WTC11 (cell line): Measurements from ENCODE around the gene GALNT3. TPM values are rescaled to one million over a fixed set of nuclear protein-coding genes. Genes with fewer than 3 reads are reported as not detected.

Experiments
- ATAC-seq: fragments of 200-7000 bp; cut with Tn5 transposase; 2 replicates; pipeline ENCODE4 v1.10.0; 2021; ENCODE audit warnings: mild to moderate bottlenecking, moderate library complexity
- CTCF ChIA-PET: fragments of 300-600 bp; sonication (Branson Sonifier 250); formaldehyde crosslinking; loops from one replicate; lab custom pipeline; 2021; ENCODE audit warnings: antibody characterized with exemption; lab: Charles Lee
- POLR2A ChIA-PET: fragments of 350-600 bp; sonication (Branson Sonifier 250); formaldehyde crosslinking; loops from one replicate; lab custom pipeline; 2021; ENCODE audit warnings: antibody characterized with exemption; lab: Charles Lee
- DNase-seq: peaks from one replicate; pipeline ENCODE4 v3.0.0; 2021; ENCODE audit warnings: low spot score
- H3K27ac Mint-ChIP-seq: 2 replicates; pipeline ENCODE4 v1.8.0; 2021; ENCODE audit warnings: mixed read lengths
- H3K27me3 Mint-ChIP-seq: 2 replicates; pipeline ENCODE4 v1.8.0; 2021; ENCODE audit warnings: low read depth, mild to moderate bottlenecking, moderate library complexity, mixed read lengths
- H3K36me3 Mint-ChIP-seq: 2 replicates; pipeline ENCODE4 v1.8.0; 2021; ENCODE audit warnings: mixed read lengths
- H3K4me1 Mint-ChIP-seq: 2 replicates; pipeline ENCODE4 v1.8.0; 2022; ENCODE audit warnings: mixed read lengths
- H3K4me3 Mint-ChIP-seq: 2 replicates; pipeline ENCODE4 v1.8.0; 2021; ENCODE audit warnings: mild to moderate bottlenecking, moderate library complexity, mixed read lengths
- H3K9me3 Mint-ChIP-seq: 2 replicates; pipeline ENCODE4 v1.8.0; 2021; ENCODE audit warnings: mixed read lengths
- ATF1 ChIP-seq: sonication (generic); formaldehyde crosslinking; IDR thresholded peaks from 2 replicates; pipeline ENCODE4 v1.8.1; 2023; ENCODE audit warnings: mild to moderate bottlenecking, moderate library complexity, missing genetic modification reagents
- E2F5 ChIP-seq: sonication (generic); formaldehyde crosslinking; IDR thresholded peaks from 2 replicates; pipeline ENCODE4 v1.8.1; 2022; ENCODE audit warnings: mild to moderate bottlenecking, moderate library complexity, missing genetic modification reagents
- EMX1 ChIP-seq: fragments of 250-450 bp; sonication (Bioruptor Pico); IDR thresholded peaks from 2 replicates; pipeline ENCODE4 v1.8.0; 2021; ENCODE audit warnings: mild to moderate bottlenecking
- FOXK1 ChIP-seq: sonication (generic); formaldehyde crosslinking; IDR thresholded peaks from 2 replicates; pipeline ENCODE4 v1.8.0; 2022; ENCODE audit warnings: mild to moderate bottlenecking, moderate library complexity, missing genetic modification reagents
- GABPB1 ChIP-seq: sonication (generic); formaldehyde crosslinking; IDR thresholded peaks from 2 replicates; pipeline ENCODE4 v1.8.1; 2023; ENCODE audit warnings: mild to moderate bottlenecking, missing genetic modification reagents
- KAT7 ChIP-seq: sonication (generic); formaldehyde crosslinking; IDR thresholded peaks from 2 replicates; pipeline ENCODE4 v1.8.1; 2023; ENCODE audit warnings: missing genetic modification reagents, mild to moderate bottlenecking, borderline replicate concordance
- NFATC4 ChIP-seq: fragments of 250-450 bp; sonication (Bioruptor Pico); IDR thresholded peaks from 2 replicates; pipeline ENCODE4 v1.9.0; 2021; ENCODE audit warnings: mild to moderate bottlenecking
- NR1H2 ChIP-seq: sonication (generic); formaldehyde crosslinking; IDR thresholded peaks from 2 replicates; pipeline ENCODE4 v1.9.0; 2021; ENCODE audit warnings: mild to moderate bottlenecking, moderate library complexity, missing genetic modification reagents
- PRRX2 ChIP-seq: fragments of 250-450 bp; sonication (Bioruptor Pico); IDR thresholded peaks from 2 replicates; pipeline ENCODE4 v1.8.0; 2021; ENCODE audit warnings: mild to moderate bottlenecking
- SMAD4 ChIP-seq: sonication (generic); formaldehyde crosslinking; IDR thresholded peaks from 2 replicates; pipeline ENCODE4 v1.8.0; 2022; ENCODE audit warnings: mild to moderate bottlenecking, missing genetic modification reagents
- ZNF423 ChIP-seq: fragments of 250-450 bp; sonication (Bioruptor Pico); IDR thresholded peaks from 2 replicates; pipeline ENCODE4 v2.1.2; 2022; ENCODE audit warnings: mild to moderate bottlenecking, moderate library complexity
- ZNF512 ChIP-seq: sonication (generic); formaldehyde crosslinking; IDR thresholded peaks from 2 replicates; pipeline ENCODE4 v1.8.1; 2022; ENCODE audit warnings: missing genetic modification reagents, borderline replicate concordance
- total RNA-seq: library from RNA; stranded (reverse); gene quantifications from 3 replicates; pipeline ENCODE4 v1.2.3, GENCODE V29; 2021
- TF ChIP-seq, protein P1 (sequence below): sonication (generic); formaldehyde crosslinking; IDR thresholded peaks from 2 replicates; pipeline ENCODE4 v1.8.0; 2022; ENCODE audit warnings: mild to moderate bottlenecking, missing genetic modification reagents
- TF ChIP-seq, protein P2 (sequence below): fragments of 200-600 bp; IDR thresholded peaks from 2 replicates; pipeline ENCODE4 v1.8.0; 2022; ENCODE audit warnings: antibody characterized with exemption
- TF ChIP-seq, protein P3 (sequence below): sonication (generic); formaldehyde crosslinking; IDR thresholded peaks from 2 replicates; pipeline ENCODE4 v1.8.0; 2023; ENCODE audit warnings: mild to moderate bottlenecking, missing genetic modification reagents
- TF ChIP-seq, protein P4 (sequence below): fragments of 250-450 bp; sonication (Bioruptor Pico); IDR thresholded peaks from 2 replicates; pipeline ENCODE4 v1.9.0; 2021; ENCODE audit warnings: mild to moderate bottlenecking, borderline replicate concordance

The GALNT3 gene
- total RNA-seq, 1 experiment from 2014 or later = 19.4 TPM

- Mint-ChIP-seq H3K4me3 (peak overlapping the region; percentile 99), H3K9me3 (no peaks in the 10 kb centered on the region)
- 0 out of 2 replicates have a peak, but pooled peaks have one; percentile 21 for TF ChIP-seq KAT7 (CRISPR knock-in tag)
- no peak for TF ChIP-seq PRRX2 (CRISPR knock-in tag)
- TF ChIP-seq, protein P1, sequence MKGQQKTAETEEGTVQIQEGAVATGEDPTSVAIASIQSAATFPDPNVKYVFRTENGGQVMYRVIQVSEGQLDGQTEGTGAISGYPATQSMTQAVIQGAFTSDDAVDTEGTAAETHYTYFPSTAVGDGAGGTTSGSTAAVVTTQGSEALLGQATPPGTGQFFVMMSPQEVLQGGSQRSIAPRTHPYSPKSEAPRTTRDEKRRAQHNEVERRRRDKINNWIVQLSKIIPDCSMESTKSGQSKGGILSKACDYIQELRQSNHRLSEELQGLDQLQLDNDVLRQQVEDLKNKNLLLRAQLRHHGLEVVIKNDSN (CRISPR knock-in tag) = no peak
- no peak for TF ChIP-seq ZNF512
- TF ChIP-seq, all 79 proteins: peak for 1
- CTCF ChIA-PET = interaction anchor here (0.6 to 3.9 kb wide), 9 partner anchors 9 to 800 kb away, joined by 3 to 19 read pairs (median 3); no protein-coding TSS in a partner anchor
- H3K4me1 Mint-ChIP-seq = peaks cover 75% of the 10 kb centered on the region
- H3K36me3 Mint-ChIP-seq = peaks cover 13% of the 10 kb centered on the region; the same call in 1 of the 2 replicates
- peak; percentile 6 for ATAC-seq
- peak overlapping the region; percentile 98 for H3K27ac Mint-ChIP-seq
- H3K27me3 Mint-ChIP-seq = peaks cover 2% of the 10 kb centered on the region
- POLR2A ChIA-PET = interaction anchor here (0.6 to 1.5 kb wide), 6 partner anchors 14 to 324 kb away, joined by 3 read pairs; partner anchors contain the start of gene CSRNP3
- DNase-seq = peak; percentile 26
These were observed 777 bp downstream of the GALNT3 start for GRCh38 chr2:165793161-165793778.

DNA sequence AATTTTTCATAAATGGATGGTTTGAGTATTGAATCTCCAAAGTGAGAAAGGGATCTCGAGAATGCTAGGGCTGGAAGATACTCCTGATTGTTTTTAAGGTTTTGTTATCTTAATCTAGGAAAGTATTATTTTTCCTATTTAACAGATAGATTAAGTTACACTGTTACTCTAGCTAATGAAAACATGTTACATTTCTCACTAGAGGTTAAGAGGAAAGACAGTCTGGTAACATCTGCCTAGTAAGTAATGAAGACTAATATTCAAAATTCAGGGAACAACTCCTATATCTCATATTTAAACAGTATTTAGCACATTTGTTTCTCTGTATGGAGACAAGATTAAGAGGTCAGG is 2.0 kb downstream of the GALNT3 start:
- peaks cover 74% of the 10 kb centered on the region for H3K4me1 Mint-ChIP-seq
- H3K9me3 Mint-ChIP-seq = no peaks in the 10 kb centered on the region
- no peak for ATAC-seq
- peak overlapping the region; percentile 99 for H3K4me3 Mint-ChIP-seq
- H3K27me3 Mint-ChIP-seq = peaks cover 2% of the 10 kb centered on the region
- CTCF ChIA-PET = no interaction called here
- POLR2A ChIA-PET = no interaction called here
- TF ChIP-seq NFATC4 (CRISPR knock-in tag) (no peak), NR1H2 (no peak), ATF1 (no peak), FOXK1 (CRISPR knock-in tag) (no peak), E2F5 (no peak), ZNF423 (CRISPR knock-in tag) (no peak), GABPB1 (CRISPR knock-in tag) (no peak), EMX1 (CRISPR knock-in tag) (no peak), SMAD4 (CRISPR knock-in tag) (no peak)
- TF ChIP-seq, protein P2, sequence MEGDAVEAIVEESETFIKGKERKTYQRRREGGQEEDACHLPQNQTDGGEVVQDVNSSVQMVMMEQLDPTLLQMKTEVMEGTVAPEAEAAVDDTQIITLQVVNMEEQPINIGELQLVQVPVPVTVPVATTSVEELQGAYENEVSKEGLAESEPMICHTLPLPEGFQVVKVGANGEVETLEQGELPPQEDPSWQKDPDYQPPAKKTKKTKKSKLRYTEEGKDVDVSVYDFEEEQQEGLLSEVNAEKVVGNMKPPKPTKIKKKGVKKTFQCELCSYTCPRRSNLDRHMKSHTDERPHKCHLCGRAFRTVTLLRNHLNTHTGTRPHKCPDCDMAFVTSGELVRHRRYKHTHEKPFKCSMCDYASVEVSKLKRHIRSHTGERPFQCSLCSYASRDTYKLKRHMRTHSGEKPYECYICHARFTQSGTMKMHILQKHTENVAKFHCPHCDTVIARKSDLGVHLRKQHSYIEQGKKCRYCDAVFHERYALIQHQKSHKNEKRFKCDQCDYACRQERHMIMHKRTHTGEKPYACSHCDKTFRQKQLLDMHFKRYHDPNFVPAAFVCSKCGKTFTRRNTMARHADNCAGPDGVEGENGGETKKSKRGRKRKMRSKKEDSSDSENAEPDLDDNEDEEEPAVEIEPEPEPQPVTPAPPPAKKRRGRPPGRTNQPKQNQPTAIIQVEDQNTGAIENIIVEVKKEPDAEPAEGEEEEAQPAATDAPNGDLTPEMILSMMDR = no peak
- TF ChIP-seq, protein P3, sequence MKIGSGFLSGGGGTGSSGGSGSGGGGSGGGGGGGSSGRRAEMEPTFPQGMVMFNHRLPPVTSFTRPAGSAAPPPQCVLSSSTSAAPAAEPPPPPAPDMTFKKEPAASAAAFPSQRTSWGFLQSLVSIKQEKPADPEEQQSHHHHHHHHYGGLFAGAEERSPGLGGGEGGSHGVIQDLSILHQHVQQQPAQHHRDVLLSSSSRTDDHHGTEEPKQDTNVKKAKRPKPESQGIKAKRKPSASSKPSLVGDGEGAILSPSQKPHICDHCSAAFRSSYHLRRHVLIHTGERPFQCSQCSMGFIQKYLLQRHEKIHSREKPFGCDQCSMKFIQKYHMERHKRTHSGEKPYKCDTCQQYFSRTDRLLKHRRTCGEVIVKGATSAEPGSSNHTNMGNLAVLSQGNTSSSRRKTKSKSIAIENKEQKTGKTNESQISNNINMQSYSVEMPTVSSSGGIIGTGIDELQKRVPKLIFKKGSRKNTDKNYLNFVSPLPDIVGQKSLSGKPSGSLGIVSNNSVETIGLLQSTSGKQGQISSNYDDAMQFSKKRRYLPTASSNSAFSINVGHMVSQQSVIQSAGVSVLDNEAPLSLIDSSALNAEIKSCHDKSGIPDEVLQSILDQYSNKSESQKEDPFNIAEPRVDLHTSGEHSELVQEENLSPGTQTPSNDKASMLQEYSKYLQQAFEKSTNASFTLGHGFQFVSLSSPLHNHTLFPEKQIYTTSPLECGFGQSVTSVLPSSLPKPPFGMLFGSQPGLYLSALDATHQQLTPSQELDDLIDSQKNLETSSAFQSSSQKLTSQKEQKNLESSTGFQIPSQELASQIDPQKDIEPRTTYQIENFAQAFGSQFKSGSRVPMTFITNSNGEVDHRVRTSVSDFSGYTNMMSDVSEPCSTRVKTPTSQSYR (CRISPR knock-in tag) = no peak
- TF ChIP-seq, protein P4, sequence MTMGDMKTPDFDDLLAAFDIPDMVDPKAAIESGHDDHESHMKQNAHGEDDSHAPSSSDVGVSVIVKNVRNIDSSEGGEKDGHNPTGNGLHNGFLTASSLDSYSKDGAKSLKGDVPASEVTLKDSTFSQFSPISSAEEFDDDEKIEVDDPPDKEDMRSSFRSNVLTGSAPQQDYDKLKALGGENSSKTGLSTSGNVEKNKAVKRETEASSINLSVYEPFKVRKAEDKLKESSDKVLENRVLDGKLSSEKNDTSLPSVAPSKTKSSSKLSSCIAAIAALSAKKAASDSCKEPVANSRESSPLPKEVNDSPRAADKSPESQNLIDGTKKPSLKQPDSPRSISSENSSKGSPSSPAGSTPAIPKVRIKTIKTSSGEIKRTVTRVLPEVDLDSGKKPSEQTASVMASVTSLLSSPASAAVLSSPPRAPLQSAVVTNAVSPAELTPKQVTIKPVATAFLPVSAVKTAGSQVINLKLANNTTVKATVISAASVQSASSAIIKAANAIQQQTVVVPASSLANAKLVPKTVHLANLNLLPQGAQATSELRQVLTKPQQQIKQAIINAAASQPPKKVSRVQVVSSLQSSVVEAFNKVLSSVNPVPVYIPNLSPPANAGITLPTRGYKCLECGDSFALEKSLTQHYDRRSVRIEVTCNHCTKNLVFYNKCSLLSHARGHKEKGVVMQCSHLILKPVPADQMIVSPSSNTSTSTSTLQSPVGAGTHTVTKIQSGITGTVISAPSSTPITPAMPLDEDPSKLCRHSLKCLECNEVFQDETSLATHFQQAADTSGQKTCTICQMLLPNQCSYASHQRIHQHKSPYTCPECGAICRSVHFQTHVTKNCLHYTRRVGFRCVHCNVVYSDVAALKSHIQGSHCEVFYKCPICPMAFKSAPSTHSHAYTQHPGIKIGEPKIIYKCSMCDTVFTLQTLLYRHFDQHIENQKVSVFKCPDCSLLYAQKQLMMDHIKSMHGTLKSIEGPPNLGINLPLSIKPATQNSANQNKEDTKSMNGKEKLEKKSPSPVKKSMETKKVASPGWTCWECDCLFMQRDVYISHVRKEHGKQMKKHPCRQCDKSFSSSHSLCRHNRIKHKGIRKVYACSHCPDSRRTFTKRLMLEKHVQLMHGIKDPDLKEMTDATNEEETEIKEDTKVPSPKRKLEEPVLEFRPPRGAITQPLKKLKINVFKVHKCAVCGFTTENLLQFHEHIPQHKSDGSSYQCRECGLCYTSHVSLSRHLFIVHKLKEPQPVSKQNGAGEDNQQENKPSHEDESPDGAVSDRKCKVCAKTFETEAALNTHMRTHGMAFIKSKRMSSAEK (CRISPR knock-in tag) = no peak
- no peak for DNase-seq
- H3K27ac Mint-ChIP-seq = peak overlapping the region; percentile 64
- peaks cover 13% of the 10 kb centered on the region; the same call in 1 of the 2 replicates for H3K36me3 Mint-ChIP-seq
